GM12878 (cell line): ENCODE measurements around the gene LRRN2. TPM values are rescaled to one million over a fixed set of nuclear protein-coding genes. Genes with fewer than 3 reads are reported as not detected.

Source experiments
- ATAC-seq: fragments of 200-7000 bp; cut with Tn5 transposase; 3 replicates; pipeline ENCODE4 v1.9.1; 2020; ENCODE audit warnings: mild to moderate bottlenecking, moderate library complexity
- BruUV-seq: library from RNA; stranded (reverse); fragments of 400-500 nt; replicated peaks from 2 replicates; lab custom pipeline; 2021; lab: Mats Ljungman, UMichigan
- CTCF ChIA-PET: fragments of 300-600 bp; sonication (Branson Sonifier 250); formaldehyde crosslinking; extraction: SDS; loops from one replicate; lab custom pipeline; 2021; ENCODE audit warnings: inconsistent platforms; lab: Yijun Ruan, JAX
- POLR2A ChIA-PET: fragments of 350-600 bp; formaldehyde crosslinking; extraction: SDS; loops from one replicate; lab custom pipeline; 2021; ENCODE audit warnings: inconsistent platforms; lab: Charles Lee
- RAD21 ChIA-PET: fragments of 300-600 bp; sonication (Branson Sonifier 250); formaldehyde crosslinking; loops from one replicate; lab custom pipeline; 2023; ENCODE audit warnings: antibody characterized with exemption; ENCODE audit not compliant: unreplicated experiment; lab: Charles Lee
- SMC1A ChIA-PET: fragments of 300-600 bp; sonication (Branson Sonifier 250); formaldehyde crosslinking; loops from one replicate; lab custom pipeline; 2023; ENCODE audit not compliant: unreplicated experiment, uncharacterized antibody; lab: Charles Lee
- DNase-seq: peaks from one replicate; pipeline ENCODE4 v3.0.0-alpha.2; 2011; ENCODE audit warnings: low read depth, low spot score
- FAIRE-seq: peaks from 3 replicates; lab custom pipeline; 2011; peaks lifted over from hg19 to GRCh38; lab: Jason Lieb, UNC
- H2AFZ ChIP-seq: 2 replicates; pipeline ENCODE4 v1.6.0; 2011; ENCODE audit warnings: low read depth, low read length, control low read depth; ENCODE audit not compliant: control insufficient read depth
- H3K27ac ChIP-seq: 2 replicates; pipeline ENCODE4 v1.5.1; 2011; ENCODE audit warnings: control low read depth; ENCODE audit not compliant: control insufficient read depth, insufficient read depth
- H3K27me3 ChIP-seq, 2 experiments: replicated peaks in 1 of 2; 2 replicates each; pipeline versions ENCODE4 v1.6.0 to v1.6.1; 2011; ENCODE audit warnings: low read length in 1 of 2; ENCODE audit not compliant: control insufficient read depth in 2 of 2, insufficient read depth in 2 of 2
- H3K36me3 ChIP-seq, 2 experiments: 2 replicates each; pipeline ENCODE4 v1.5.1; 2011; ENCODE audit warnings: low read length in 1 of 2; ENCODE audit not compliant: control insufficient read depth in 2 of 2, insufficient read depth in 2 of 2
- H3K4me1 ChIP-seq: 2 replicates; pipeline ENCODE4 v1.6.1; 2011; ENCODE audit warnings: mild to moderate bottlenecking, low read length, moderate library complexity, mixed read lengths; ENCODE audit not compliant: control insufficient read depth, insufficient read depth
- H3K4me2 ChIP-seq: 2 replicates; pipeline ENCODE4 v1.6.0; 2011; ENCODE audit warnings: control low read depth; ENCODE audit not compliant: control insufficient read depth, insufficient read depth
- H3K4me3 ChIP-seq: fragments of 200-600 bp; sonication (generic); 2 replicates; pipeline ENCODE4 v1.5.1; 2016
- H3K79me2 ChIP-seq: 2 replicates; pipeline ENCODE4 v1.6.0; 2011; ENCODE audit warnings: low read length; ENCODE audit not compliant: control insufficient read depth, insufficient read depth
- H3K9ac ChIP-seq: 2 replicates; pipeline ENCODE4 v1.8.0; 2011; ENCODE audit warnings: low read length, control low read depth, mixed read lengths; ENCODE audit not compliant: control insufficient read depth, insufficient read depth
- H3K9me3 ChIP-seq: replicated peaks from 3 replicates; pipeline ENCODE4 v1.5.1; 2011; ENCODE audit warnings: mild to moderate bottlenecking, low read length; ENCODE audit not compliant: control insufficient read depth, insufficient read depth
- H4K20me1 ChIP-seq: 2 replicates; pipeline ENCODE4 v1.6.0; 2011; ENCODE audit not compliant: control insufficient read depth, insufficient read depth
- CREB1 ChIP-seq: IDR thresholded peaks from 2 replicates; pipeline ENCODE4 v1.6.1; 2012; ENCODE audit warnings: low read depth, mild to moderate bottlenecking, inconsistent platforms
- CREM ChIP-seq: IDR thresholded peaks from 2 replicates; pipeline ENCODE4 v1.6.1; 2014; ENCODE audit warnings: antibody characterized with exemption, low read depth
- IKZF1 ChIP-seq: fragments of 450-650 bp; conservative IDR thresholded peaks from 2 replicates; pipeline ENCODE4 v1.6.1; 2017; ENCODE audit warnings: antibody characterized with exemption, mild to moderate bottlenecking
- NFYA ChIP-seq: IDR thresholded peaks from 2 replicates; pipeline ENCODE4 v1.6.1; 2011; ENCODE audit warnings: low read depth, mild to moderate bottlenecking, low read length, improper control_type of control experiment, borderline replicate concordance
- ZNF274 ChIP-seq: IDR thresholded peaks from one replicate; pipeline ENCODE4 v1.8.0; 2011; ENCODE audit not compliant: insufficient read length, insufficient read depth
- WGBS: methylation state at CpG from one replicate; pipeline ENCODE4 v1.1.6; 2016; ENCODE audit warnings: low lambda C conversion rate; ENCODE audit not compliant: insufficient replicate concordance, insufficient coverage; ENCODE audit errors: missing lambda C conversion rate; 5-methylcytosine and 5-hydroxymethylcytosine counted together
- in situ Hi-C: fragments of 300-500 bp; cut with MboI; formaldehyde crosslinking; loops from 9 replicates; pipeline ENCODE4 v1.14.3; 2018; ENCODE audit warnings: mixed read lengths
- intact Hi-C: fragments of 100-400 bp; cut with micrococcal nuclease; formaldehyde crosslinking; loops from one replicate; pipeline ENCODE4 v1.14.2; 2022; ENCODE audit not compliant: unreplicated experiment
- polyA plus RNA-seq, 11 experiments: library from polyadenylated mRNA; depleted of rRNA in 4 of 11; unstranded in 6 of 11; stranded (reverse) in 5 of 11; fragments of >200 nt; fragmentation: Nextera tagmentation in 4 of 11; fragmentation: Illumina TruSeq in 1 of 11; extraction: Ambion mirVana in 4 of 11; extraction: Trizol in 1 of 11; gene quantifications; 1 replicate in 1 of 11; 2 replicates in 10 of 11; pipeline versions ENCODE4 v1.2.1 to v1.2.3, GENCODE V29; 2011 to 2016; ENCODE audit warnings: inconsistent platforms in 2 of 11, missing spikeins in 2 of 11, low read depth in 1 of 11
- total RNA-seq, 4 experiments: library from RNA; depleted of rRNA in 3 of 4; stranded (reverse); fragments of >200 nt in 3 of 4; fragmentation: Illumina TruSeq in 1 of 4; extraction: Trizol in 1 of 4; gene quantifications; 2 replicates each; pipeline versions ENCODE4 v1.2.1 to v1.2.3, GENCODE V29; 2013 to 2021
- TF ChIP-seq, protein P1 (sequence below): fragments of 450-650 bp; IDR thresholded peaks from 2 replicates; pipeline ENCODE4 v1.6.1; 2016; ENCODE audit warnings: mild to moderate bottlenecking
- TF ChIP-seq, protein P2 (sequence below): IDR thresholded peaks from 2 replicates; pipeline ENCODE4 v1.6.1; 2011; ENCODE audit warnings: mild to moderate bottlenecking, low read depth, low read length, moderate library complexity; ENCODE audit not compliant: insufficient replicate concordance
- TF ChIP-seq, protein P3 (sequence below): IDR thresholded peaks from 2 replicates; pipeline ENCODE4 v1.6.1; 2012; ENCODE audit warnings: improper control_type of control experiment, low read depth, low read length; ENCODE audit not compliant: insufficient replicate concordance
- TF ChIP-seq, protein P4 (sequence below): IDR thresholded peaks from 2 replicates; pipeline ENCODE4 v1.6.1; 2011; ENCODE audit warnings: borderline replicate concordance, low read depth, mild to moderate bottlenecking, moderate library complexity, mixed read lengths, low read length; ENCODE audit not compliant: insufficient read depth; ENCODE audit errors: extremely low read length

The LRRN2 gene
- total and polyA plus RNA-seq, 10 of the 15 experiments (the other 5 are each of a cell fraction or from before 2014, with no cell fraction given): not detected

DNA sequence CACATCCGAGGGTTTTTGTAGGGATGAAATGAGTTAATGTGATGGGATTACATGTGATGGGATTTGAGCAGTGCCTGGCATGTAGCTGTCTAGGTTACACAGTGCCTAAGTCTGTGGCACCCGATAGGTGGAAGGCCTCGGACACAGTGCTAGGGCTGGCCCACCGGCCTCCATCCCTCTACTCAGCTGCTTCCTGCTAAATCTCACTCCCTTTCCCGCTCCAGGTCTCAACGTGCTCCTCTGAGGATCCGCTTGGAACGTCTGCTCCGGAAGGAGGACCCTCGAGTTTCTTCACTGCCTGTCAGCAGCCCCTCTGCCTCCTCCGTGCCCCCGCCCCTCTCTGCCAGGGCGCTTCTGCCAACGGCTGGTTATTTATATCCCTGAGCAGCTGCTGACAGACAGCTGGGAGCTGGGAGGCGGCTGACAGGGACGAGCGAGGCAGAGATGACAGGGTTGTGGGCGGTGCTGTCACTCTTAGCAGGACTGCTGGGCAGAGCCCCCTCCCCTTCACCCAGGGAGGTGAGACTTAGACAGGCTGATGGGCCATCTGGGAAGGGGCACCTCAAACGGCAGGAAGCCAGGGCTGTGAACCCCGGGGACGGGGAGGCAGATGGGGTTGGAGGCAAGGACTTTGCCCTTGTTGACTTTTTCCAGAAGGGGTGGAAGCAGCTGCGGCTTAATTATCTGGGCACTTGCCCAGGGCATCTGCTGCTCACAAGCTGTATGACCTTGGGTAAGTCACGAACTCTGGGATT lies 26.6 kb upstream of the LRRN2 start:
- peak; percentile 31 for TF ChIP-seq IKZF1
- no peak for TF ChIP-seq CREB1
- TF ChIP-seq, protein P1, sequence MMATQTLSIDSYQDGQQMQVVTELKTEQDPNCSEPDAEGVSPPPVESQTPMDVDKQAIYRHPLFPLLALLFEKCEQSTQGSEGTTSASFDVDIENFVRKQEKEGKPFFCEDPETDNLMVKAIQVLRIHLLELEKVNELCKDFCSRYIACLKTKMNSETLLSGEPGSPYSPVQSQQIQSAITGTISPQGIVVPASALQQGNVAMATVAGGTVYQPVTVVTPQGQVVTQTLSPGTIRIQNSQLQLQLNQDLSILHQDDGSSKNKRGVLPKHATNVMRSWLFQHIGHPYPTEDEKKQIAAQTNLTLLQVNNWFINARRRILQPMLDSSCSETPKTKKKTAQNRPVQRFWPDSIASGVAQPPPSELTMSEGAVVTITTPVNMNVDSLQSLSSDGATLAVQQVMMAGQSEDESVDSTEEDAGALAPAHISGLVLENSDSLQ: peak; percentile 66
- TF ChIP-seq ZNF274: no peak
- no peak for TF ChIP-seq NFYA
- TF ChIP-seq, protein P2, sequence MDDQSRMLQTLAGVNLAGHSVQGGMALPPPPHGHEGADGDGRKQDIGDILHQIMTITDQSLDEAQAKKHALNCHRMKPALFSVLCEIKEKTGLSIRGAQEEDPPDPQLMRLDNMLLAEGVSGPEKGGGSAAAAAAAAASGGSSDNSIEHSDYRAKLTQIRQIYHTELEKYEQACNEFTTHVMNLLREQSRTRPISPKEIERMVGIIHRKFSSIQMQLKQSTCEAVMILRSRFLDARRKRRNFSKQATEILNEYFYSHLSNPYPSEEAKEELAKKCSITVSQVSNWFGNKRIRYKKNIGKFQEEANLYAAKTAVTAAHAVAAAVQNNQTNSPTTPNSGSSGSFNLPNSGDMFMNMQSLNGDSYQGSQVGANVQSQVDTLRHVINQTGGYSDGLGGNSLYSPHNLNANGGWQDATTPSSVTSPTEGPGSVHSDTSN: peak; percentile 8
- TF ChIP-seq CREM: no peak
- TF ChIP-seq, protein P3, sequence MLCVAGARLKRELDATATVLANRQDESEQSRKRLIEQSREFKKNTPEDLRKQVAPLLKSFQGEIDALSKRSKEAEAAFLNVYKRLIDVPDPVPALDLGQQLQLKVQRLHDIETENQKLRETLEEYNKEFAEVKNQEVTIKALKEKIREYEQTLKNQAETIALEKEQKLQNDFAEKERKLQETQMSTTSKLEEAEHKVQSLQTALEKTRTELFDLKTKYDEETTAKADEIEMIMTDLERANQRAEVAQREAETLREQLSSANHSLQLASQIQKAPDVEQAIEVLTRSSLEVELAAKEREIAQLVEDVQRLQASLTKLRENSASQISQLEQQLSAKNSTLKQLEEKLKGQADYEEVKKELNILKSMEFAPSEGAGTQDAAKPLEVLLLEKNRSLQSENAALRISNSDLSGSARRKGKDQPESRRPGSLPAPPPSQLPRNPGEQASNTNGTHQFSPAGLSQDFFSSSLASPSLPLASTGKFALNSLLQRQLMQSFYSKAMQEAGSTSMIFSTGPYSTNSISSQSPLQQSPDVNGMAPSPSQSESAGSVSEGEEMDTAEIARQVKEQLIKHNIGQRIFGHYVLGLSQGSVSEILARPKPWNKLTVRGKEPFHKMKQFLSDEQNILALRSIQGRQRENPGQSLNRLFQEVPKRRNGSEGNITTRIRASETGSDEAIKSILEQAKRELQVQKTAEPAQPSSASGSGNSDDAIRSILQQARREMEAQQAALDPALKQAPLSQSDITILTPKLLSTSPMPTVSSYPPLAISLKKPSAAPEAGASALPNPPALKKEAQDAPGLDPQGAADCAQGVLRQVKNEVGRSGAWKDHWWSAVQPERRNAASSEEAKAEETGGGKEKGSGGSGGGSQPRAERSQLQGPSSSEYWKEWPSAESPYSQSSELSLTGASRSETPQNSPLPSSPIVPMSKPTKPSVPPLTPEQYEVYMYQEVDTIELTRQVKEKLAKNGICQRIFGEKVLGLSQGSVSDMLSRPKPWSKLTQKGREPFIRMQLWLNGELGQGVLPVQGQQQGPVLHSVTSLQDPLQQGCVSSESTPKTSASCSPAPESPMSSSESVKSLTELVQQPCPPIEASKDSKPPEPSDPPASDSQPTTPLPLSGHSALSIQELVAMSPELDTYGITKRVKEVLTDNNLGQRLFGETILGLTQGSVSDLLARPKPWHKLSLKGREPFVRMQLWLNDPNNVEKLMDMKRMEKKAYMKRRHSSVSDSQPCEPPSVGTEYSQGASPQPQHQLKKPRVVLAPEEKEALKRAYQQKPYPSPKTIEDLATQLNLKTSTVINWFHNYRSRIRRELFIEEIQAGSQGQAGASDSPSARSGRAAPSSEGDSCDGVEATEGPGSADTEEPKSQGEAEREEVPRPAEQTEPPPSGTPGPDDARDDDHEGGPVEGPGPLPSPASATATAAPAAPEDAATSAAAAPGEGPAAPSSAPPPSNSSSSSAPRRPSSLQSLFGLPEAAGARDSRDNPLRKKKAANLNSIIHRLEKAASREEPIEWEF: no peak
- TF ChIP-seq, protein P4, sequence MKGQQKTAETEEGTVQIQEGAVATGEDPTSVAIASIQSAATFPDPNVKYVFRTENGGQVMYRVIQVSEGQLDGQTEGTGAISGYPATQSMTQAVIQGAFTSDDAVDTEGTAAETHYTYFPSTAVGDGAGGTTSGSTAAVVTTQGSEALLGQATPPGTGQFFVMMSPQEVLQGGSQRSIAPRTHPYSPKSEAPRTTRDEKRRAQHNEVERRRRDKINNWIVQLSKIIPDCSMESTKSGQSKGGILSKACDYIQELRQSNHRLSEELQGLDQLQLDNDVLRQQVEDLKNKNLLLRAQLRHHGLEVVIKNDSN: no peak
- TF ChIP-seq, all 136 proteins: peak for 3
- H4K20me1 ChIP-seq: no peaks in the 10 kb centered on the region; the same call in 1 of the 2 replicates
- ChIA-PET SMC1A (interaction anchor here (1.0 to 6.2 kb wide), 4 partner anchors 12 to 146 kb away, joined by 3 to 31 read pairs (median 8); no protein-coding TSS in a partner anchor), POLR2A (interaction anchor here (0.6 to 0.9 kb wide), 2 partner anchors 131 to 199 kb away, joined by 3 to 4 read pairs; no protein-coding TSS in a partner anchor), CTCF (interaction anchor here (1.3 to 4.5 kb wide), 5 partner anchors 13 to 146 kb away, joined by 3 to 44 read pairs (median 5); no protein-coding TSS in a partner anchor), RAD21 (interaction anchor here (0.6 to 1.0 kb wide), 2 partner anchors 52 to 231 kb away, joined by 3 to 5 read pairs; no protein-coding TSS in a partner anchor)
- no peak overlapping the region for H2AFZ ChIP-seq
- no peaks in the 10 kb centered on the region for H3K79me2 ChIP-seq
- DNase-seq (no peak), ATAC-seq (peak; percentile 6; the same call in 1 of the 3 replicates), FAIRE-seq (no peak)
- H3K9ac ChIP-seq: no peak overlapping the region
- peaks cover 10% of the 10 kb centered on the region for H3K4me1 ChIP-seq
- H3K27me3 ChIP-seq: no peaks in the 10 kb centered on the region
- H3K4me2 ChIP-seq: 0 out of 2 replicates have a peak overlapping the region, but pooled peaks have one; percentile 22
- no peak overlapping the region for H3K4me3 ChIP-seq
- intact Hi-C loops: loop anchor here (5.0 kb wide), 1 partner anchor 95 kb away; no protein-coding TSS in a partner anchor
- no peak overlapping the region for H3K27ac ChIP-seq
- H3K9me3 ChIP-seq: no peaks in the 10 kb centered on the region
- 28% methylated on average over 23 of the region's 23 CpGs for WGBS
- no TSS peak for BruUV-seq
- in situ Hi-C loops: no loop called here
- no peaks in the 10 kb centered on the region for H3K36me3 ChIP-seq
